Suprapubic skin (tissue), 4 donors: ENCODE data around the gene MAST4. TPM values are rescaled to one million over a fixed set of nuclear protein-coding genes. Genes with fewer than 3 reads are reported as not detected.

Experiments used
- DNase-seq, 2 donors: peaks; one replicate each; pipeline ENCODE4 v3.0.0-alpha.2; 2019; ENCODE audit warnings: low spot score in 2 of 2
- H3K27ac ChIP-seq: fragments of 200-600 bp; sonication (generic); one replicate; pipeline ENCODE4 v1.5.1; 2019
- H3K27me3 ChIP-seq: fragments of 200-600 bp; sonication (generic); one replicate; pipeline ENCODE4 v1.5.1; 2019
- H3K36me3 ChIP-seq: fragments of 200-600 bp; sonication (generic); one replicate; pipeline ENCODE4 v1.5.1; 2019
- H3K4me1 ChIP-seq: fragments of 200-600 bp; sonication (generic); one replicate; pipeline ENCODE4 v1.5.1; 2019
- H3K4me3 ChIP-seq: fragments of 200-600 bp; sonication (generic); one replicate; pipeline ENCODE4 v1.5.1; 2019; ENCODE audit warnings: mild to moderate bottlenecking
- H3K9me3 ChIP-seq: fragments of 200-600 bp; sonication (generic); one replicate; pipeline ENCODE4 v1.5.1; 2019
- CTCF ChIP-seq, 2 donors: fragments of 200-600 bp in 1 of 2; fragments of 450-650 bp in 1 of 2; sonication (generic) in 1 of 2; IDR thresholded peaks; one replicate each; pipeline ENCODE4 v1.5.1; 2016 to 2019; ENCODE audit warnings: antibody characterized with exemption in 2 of 2, mild to moderate bottlenecking in 1 of 2, moderate library complexity in 1 of 2
- EP300 ChIP-seq: sonication (generic); formaldehyde crosslinking; IDR thresholded peaks from one replicate; pipeline ENCODE4 v1.6.1; 2017; ENCODE audit warnings: antibody characterized with exemption
- POLR2A ChIP-seq, 2 donors: fragments of 450-650 bp; IDR thresholded peaks; one replicate each; pipeline ENCODE4 v1.6.1; 2017; ENCODE audit warnings: antibody characterized with exemption in 2 of 2, mild to moderate bottlenecking in 2 of 2, moderate library complexity in 2 of 2
- POLR2AphosphoS5 ChIP-seq, 3 donors: sonication (generic); formaldehyde crosslinking; IDR thresholded peaks; one replicate each; pipeline ENCODE4 v1.6.1; 2017; ENCODE audit warnings: antibody characterized with exemption in 3 of 3
- WGBS: methylation state at CpG from one replicate; pipeline ENCODE4 v1.1.5; 2018; 5-methylcytosine and 5-hydroxymethylcytosine counted together
- total RNA-seq, 4 donors: library from RNA; depleted of rRNA; stranded (reverse); fragments of >200 nt; gene quantifications; one replicate each; pipeline ENCODE4 v1.1.0, GENCODE V29; 2016

MAST4 gene
- total RNA-seq, 4 donors from 2014 or later: 79.2 to 144 (median 98.1) TPM

- Histone ChIP-seq H3K4me3 (no peak overlapping the region), H3K36me3 (no peaks in the 10 kb centered on the region), H3K4me1 (no peaks in the 10 kb centered on the region), H3K9me3 (no peaks in the 10 kb centered on the region), H3K27me3 (no peaks in the 10 kb centered on the region), H3K27ac (no peak overlapping the region)
- WGBS: 55% methylated on average over 3 of the region's 3 CpGs
- DNase-seq: no peak
- TF ChIP-seq EP300: no peak
- TF ChIP-seq CTCF (IDR thresholded peaks at IDR 0.05): no peak
- TF ChIP-seq POLR2A (IDR thresholded peaks at IDR 0.05): no peak
Observed at GRCh38 chr5:66904189-66904588, 308.0 kb downstream of the MAST4 start.

GRCh38 chr5:66906021-66906420, 309.8 kb downstream of the MAST4 start:
- TF ChIP-seq CTCF (IDR thresholded peaks at IDR 0.05) (no peak), POLR2AphosphoS5 (IDR thresholded peaks at IDR 0.05) (no peak), POLR2A (IDR thresholded peaks at IDR 0.05) (no peak), EP300 (no peak)
- no peak for DNase-seq
- Histone ChIP-seq H3K9me3 (no peaks in the 10 kb centered on the region), H3K4me1 (no peaks in the 10 kb centered on the region), H3K27me3 (no peaks in the 10 kb centered on the region), H3K4me3 (no peak overlapping the region), H3K27ac (no peak overlapping the region), H3K36me3 (no peaks in the 10 kb centered on the region)
- 98% methylated on average over 3 of the region's 3 CpGs for WGBS

- Histone ChIP-seq H3K9me3 (no peaks in the 10 kb centered on the region), H3K4me3 (no peak overlapping the region), H3K27ac (no peak overlapping the region), H3K36me3 (no peaks in the 10 kb centered on the region), H3K27me3 (no peaks in the 10 kb centered on the region), H3K4me1 (no peaks in the 10 kb centered on the region)
- 85% methylated on average over 1 of the region's 1 CpG for WGBS
- TF ChIP-seq CTCF (IDR thresholded peaks at IDR 0.05) (no peak), EP300 (no peak), POLR2A (IDR thresholded peaks at IDR 0.05) (no peak), POLR2AphosphoS5 (IDR thresholded peaks at IDR 0.05) (no peak)
- DNase-seq: no peak
Observed at GRCh38 chr5:66908230-66908629, 312.0 kb downstream of the MAST4 start.

- no peak for DNase-seq
- H3K27ac ChIP-seq: no peak overlapping the region
- H3K4me1 ChIP-seq: no peaks in the 10 kb centered on the region
- TF ChIP-seq EP300: no peak
- TF ChIP-seq POLR2A (IDR thresholded peaks at IDR 0.05): no peak
- no peak for TF ChIP-seq POLR2AphosphoS5 (IDR thresholded peaks at IDR 0.05)
- TF ChIP-seq CTCF (IDR thresholded peaks at IDR 0.05): no peak
- H3K27me3 ChIP-seq: no peaks in the 10 kb centered on the region
- no peaks in the 10 kb centered on the region for H3K36me3 ChIP-seq
- H3K4me3 ChIP-seq: no peak overlapping the region
- H3K9me3 ChIP-seq: no peaks in the 10 kb centered on the region
- 91% methylated on average over 3 of the region's 3 CpGs for WGBS
Observed at GRCh38 chr5:66909364-66909763, 313.2 kb downstream of the MAST4 start.

- no peak overlapping the region for H3K27ac ChIP-seq
- H3K9me3 ChIP-seq: no peaks in the 10 kb centered on the region
- H3K4me1 ChIP-seq: no peaks in the 10 kb centered on the region
- TF ChIP-seq EP300 (no peak), CTCF (IDR thresholded peaks at IDR 0.05) (no peak), POLR2AphosphoS5 (IDR thresholded peaks at IDR 0.05) (no peak), POLR2A (IDR thresholded peaks at IDR 0.05) (no peak)
- H3K36me3 ChIP-seq: no peaks in the 10 kb centered on the region
- H3K27me3 ChIP-seq: no peaks in the 10 kb centered on the region
- H3K4me3 ChIP-seq: no peak overlapping the region
- DNase-seq: no peak
Observed at GRCh38 chr5:66912787-66913186, 316.6 kb downstream of the MAST4 start.
